ENCODE data around the gene CACUL1.
A peak's percentile ranks its signal among the peaks of the same experiment; 100 is the strongest.

The CACUL1 gene

GRCh38 chr10:118732245-118733165 is 22.3 kb downstream of the CACUL1 start:
- no peaks in the 10 kb centered on the region for H3K27me3 ChIP-seq
- no peak for TF ChIP-seq Cebpa-rat (IDR thresholded peaks at IDR 0.05)
- H3K9ac ChIP-seq, result 0 out of 22 replicates have a peak overlapping the region, but pooled peaks of 1 of the 11 experiments have one; percentile 1
- H3K4me2 ChIP-seq, result peak overlapping the region in 6 of 11 experiments; percentile 3 to 86 (median 80); a peak in 9 of 22 replicates
- no peaks in the 10 kb centered on the region for H3K9me3 ChIP-seq (replicated peaks in 1 of 11)
- peaks cover 35 to 90% (median 42%) of the 10 kb centered on the region in 10 experiments for H3K4me1 ChIP-seq
- peaks cover 4 to 13% (median 11%) of the 10 kb centered on the region in 11 experiments; a peak in 14 of 22 replicates for H3K36me3 ChIP-seq
- H4K20me1 ChIP-seq, result peaks cover 28 to 92% (median 77%) of the 10 kb centered on the region in 11 experiments; a peak in 21 of 22 replicates
- H3K27ac ChIP-seq, result peak overlapping the region in 4 of 11 experiments; percentile 31 to 84 (median 34); a peak in 7 of 22 replicates
- H3K4me3 ChIP-seq, result no peak overlapping the region

GRCh38 chr10:118730756-118731456 is 23.9 kb downstream of the CACUL1 start:
- no peak for TF ChIP-seq Cebpa-rat (IDR thresholded peaks at IDR 0.05)
- H3K4me1 ChIP-seq, result peaks cover 41 to 92% (median 55%) of the 10 kb centered on the region in 10 experiments
- no peaks in the 10 kb centered on the region for H3K9me3 ChIP-seq (replicated peaks in 1 of 11)
- peak overlapping the region; percentile 48 to 86 (median 73); a peak in 21 of 22 replicates for H3K27ac ChIP-seq
- H3K4me3 ChIP-seq, result no peak overlapping the region
- H3K36me3 ChIP-seq, result peaks cover 7 to 24% (median 15%) of the 10 kb centered on the region in 11 experiments; a peak in 14 of 22 replicates
- H3K9ac ChIP-seq, result peak overlapping the region in 5 of 11 experiments; percentile 16 to 77 (median 65); a peak in 6 of 22 replicates
- peaks cover 29 to 92% (median 74%) of the 10 kb centered on the region in 11 experiments; a peak in 21 of 22 replicates for H4K20me1 ChIP-seq
- no peaks in the 10 kb centered on the region for H3K27me3 ChIP-seq
- peak overlapping the region; percentile 50 to 86 (median 75) for H3K4me2 ChIP-seq

GRCh38 chr10:118729641-118730258 is 25.0 kb downstream of the CACUL1 start:
- Histone ChIP-seq H3K4me2 (peak overlapping the region; percentile 50 to 86 (median 75)), H3K4me3 (no peak overlapping the region), H3K9me3 (replicated peaks in 1 of 11) (no peaks in the 10 kb centered on the region), H3K4me1 (peaks cover 50 to 94% (median 60%) of the 10 kb centered on the region in 10 experiments), H3K27me3 (no peaks in the 10 kb centered on the region), H3K36me3 (peaks cover 7 to 30% (median 18%) of the 10 kb centered on the region in 11 experiments; a peak in 17 of 22 replicates), H4K20me1 (peaks cover 22 to 91% (median 72%) of the 10 kb centered on the region in 11 experiments; a peak in 19 of 22 replicates), H3K27ac (peak overlapping the region; percentile 48 to 86 (median 73)), H3K9ac (peak overlapping the region in 10 of 11 experiments; percentile 0 to 77 (median 44); a peak in 15 of 22 replicates)
- TF ChIP-seq Cebpa-rat (IDR thresholded peaks at IDR 0.05), result no peak

GRCh38 chr10:118729200-118729599 is 25.6 kb downstream of the CACUL1 start:
- H3K27ac ChIP-seq, result peak overlapping the region; percentile 42 to 86 (median 73); a peak in 21 of 22 replicates
- peak overlapping the region in 4 of 11 experiments; percentile 5 to 48 (median 38); a peak in 4 of 22 replicates for H3K9ac ChIP-seq
- peaks cover 50 to 93% (median 60%) of the 10 kb centered on the region in 10 experiments for H3K4me1 ChIP-seq
- H3K4me2 ChIP-seq, result peak overlapping the region in 10 of 11 experiments; percentile 50 to 86 (median 76); a peak in 19 of 22 replicates
- no peak overlapping the region for H3K4me3 ChIP-seq
- peaks cover 17 to 87% (median 69%) of the 10 kb centered on the region in 11 experiments; a peak in 19 of 22 replicates for H4K20me1 ChIP-seq
- no peaks in the 10 kb centered on the region for H3K27me3 ChIP-seq
- H3K9me3 ChIP-seq (replicated peaks in 1 of 11), result no peaks in the 10 kb centered on the region
- H3K36me3 ChIP-seq, result peaks cover 11 to 35% (median 19%) of the 10 kb centered on the region in 11 experiments; a peak in 17 of 22 replicates
- TF ChIP-seq Cebpa-rat (IDR thresholded peaks at IDR 0.05), result no peak

GRCh38 chr10:118725886-118726500 is 28.8 kb downstream of the CACUL1 start:
- Histone ChIP-seq H3K27ac (peak overlapping the region in 9 of 11 experiments; percentile 10 to 53 (median 37); a peak in 14 of 22 replicates), H3K9me3 (replicated peaks in 1 of 11) (no peaks in the 10 kb centered on the region), H3K9ac (peak overlapping the region in 10 of 11 experiments; percentile 12 to 45 (median 31); a peak in 14 of 22 replicates), H3K4me3 (0 out of 20 replicates have a peak overlapping the region, but pooled peaks of 1 of the 10 experiments have one; percentile 8), H3K27me3 (no peaks in the 10 kb centered on the region), H4K20me1 (peaks cover 13 to 80% (median 55%) of the 10 kb centered on the region in 11 experiments; a peak in 18 of 22 replicates), H3K36me3 (peaks cover 14 to 44% (median 27%) of the 10 kb centered on the region in 11 experiments; a peak in 17 of 22 replicates), H3K4me2 (peak overlapping the region; percentile 56 to 79 (median 67)), H3K4me1 (peaks cover 34 to 66% (median 43%) of the 10 kb centered on the region in 10 experiments)
- TF ChIP-seq Cebpa-rat (IDR thresholded peaks at IDR 0.05), result no peak

GRCh38 chr10:118723466-118723865 is 31.3 kb downstream of the CACUL1 start:
- no peak for TF ChIP-seq Cebpa-rat (IDR thresholded peaks at IDR 0.05)
- Histone ChIP-seq H3K4me2 (no peak overlapping the region), H4K20me1 (peaks cover 13 to 85% (median 51%) of the 10 kb centered on the region in 11 experiments; a peak in 16 of 22 replicates)

GRCh38 chr10:118721539-118721876 is 33.3 kb downstream of the CACUL1 start:
- Histone ChIP-seq H3K4me1 (peaks cover 10 to 23% (median 16%) of the 10 kb centered on the region in 10 experiments), H4K20me1 (peaks cover 14 to 92% (median 45%) of the 10 kb centered on the region in 11 experiments; a peak in 18 of 22 replicates), H3K9me3 (replicated peaks in 1 of 11) (no peaks in the 10 kb centered on the region), H3K27ac (no peak overlapping the region; a peak in 1 of 22 replicates), H3K36me3 (peaks cover 25 to 51% (median 38%) of the 10 kb centered on the region in 11 experiments), H3K27me3 (no peaks in the 10 kb centered on the region), H3K4me3 (no peak overlapping the region), H3K9ac (no peak overlapping the region), H3K4me2 (no peak overlapping the region)
- no peak for TF ChIP-seq Cebpa-rat (IDR thresholded peaks at IDR 0.05)

More at GRCh38 chr10:118723466-118723865, 31.3 kb downstream of the CACUL1 start:
- peaks cover 19 to 51% (median 34%) of the 10 kb centered on the region in 11 experiments; a peak in 19 of 22 replicates for H3K36me3 ChIP-seq
- H3K9me3 ChIP-seq (replicated peaks in 1 of 11), result no peaks in the 10 kb centered on the region
- H3K27ac ChIP-seq, result no peak overlapping the region
- no peak overlapping the region for H3K4me3 ChIP-seq
- H3K27me3 ChIP-seq, result no peaks in the 10 kb centered on the region
- no peak overlapping the region for H3K9ac ChIP-seq
- H3K4me1 ChIP-seq, result peaks cover 15 to 43% (median 23%) of the 10 kb centered on the region in 10 experiments

Data from BLaER1 treated with 17β-estradiol and CSF1 and Interleukin-3, amounts not matched to agents 10 nM and 100 nM (cell line).